ENCODE measurements around the gene CGN.

DNA sequence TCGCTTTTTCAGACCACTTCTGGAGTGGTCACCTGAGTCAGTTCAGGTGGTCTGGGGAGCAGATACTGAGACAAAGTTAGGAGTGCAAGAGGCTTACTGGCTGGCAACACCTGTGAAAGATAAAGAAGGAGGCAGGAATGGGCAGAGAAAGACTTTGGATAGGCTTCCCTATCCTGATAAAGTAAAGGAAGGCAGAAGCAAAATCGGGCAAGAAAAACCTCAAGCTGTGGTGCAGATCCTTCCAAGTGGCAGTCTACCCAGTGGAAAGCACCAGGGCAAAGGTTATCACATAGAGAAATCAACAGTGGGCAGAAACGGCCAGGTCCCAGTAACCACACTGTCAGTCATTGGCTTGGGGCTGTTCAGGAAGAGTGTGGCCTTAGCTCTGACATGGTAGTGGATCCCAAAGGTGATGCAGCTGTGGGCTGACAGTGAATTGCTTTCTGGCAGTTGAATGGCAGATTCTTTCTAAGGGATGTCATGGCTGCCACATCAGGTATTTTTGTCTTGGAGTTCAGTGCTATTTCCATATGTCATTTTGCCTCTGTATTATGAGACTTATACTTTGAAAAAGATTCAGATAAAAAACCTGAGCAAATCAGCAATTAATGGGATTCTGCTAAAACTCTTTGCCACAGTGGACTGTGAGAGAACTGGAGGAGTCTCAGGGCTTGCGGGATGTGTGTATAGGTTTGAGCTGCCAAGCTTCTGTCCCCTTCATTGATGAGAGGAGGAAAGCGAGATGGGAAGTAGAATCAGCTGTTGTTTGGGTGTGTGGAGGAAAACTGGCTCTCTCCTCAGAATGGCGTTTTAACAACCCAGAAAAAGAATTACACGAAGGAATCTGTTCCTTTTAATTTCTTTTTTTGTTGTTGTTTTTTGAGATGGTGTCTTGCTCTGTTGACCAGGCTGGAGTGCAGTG is 8.1 kb upstream of the CGN start:
- no peak for TF ChIP-seq CTCF (IDR thresholded peaks at IDR 0.05; ENCODE audit: low read length)
- no peak for TF ChIP-seq EZH2 (IDR thresholded peaks at IDR 0.05; ENCODE audit: borderline replicate concordance, low read length)
